ENCODE data around the gene LMTK3.

GRCh38 chr19:48511321-48511731 lies 309 bp downstream of the LMTK3 start:
- TF ChIP-seq EZH2 (IDR thresholded peaks at IDR 0.05; ENCODE audit: insufficient read depth, poor library complexity, severe bottlenecking) (no peak), EZH2phosphoT487 (IDR thresholded peaks at IDR 0.05; ENCODE audit: insufficient read depth, low read depth) (no peak)

All from GM23248 (cell line).